HG03039 (cell line): Measurements from ENCODE around the gene RPS10.
"Not testable (repeated sequence)": the region's sequence is repeated elsewhere in the genome, so short reads cannot be mapped to it uniquely, and the experiment has no call there.

ENCODE experiments used
- ATAC-seq: cut with Tn5 transposase; IDR thresholded peaks from one replicate; pipeline ENCODE4 v1.9.1; 2021; ENCODE audit warnings: mild to moderate bottlenecking, moderate library complexity; ENCODE audit not compliant: unreplicated experiment

RPS10 gene

DNA sequence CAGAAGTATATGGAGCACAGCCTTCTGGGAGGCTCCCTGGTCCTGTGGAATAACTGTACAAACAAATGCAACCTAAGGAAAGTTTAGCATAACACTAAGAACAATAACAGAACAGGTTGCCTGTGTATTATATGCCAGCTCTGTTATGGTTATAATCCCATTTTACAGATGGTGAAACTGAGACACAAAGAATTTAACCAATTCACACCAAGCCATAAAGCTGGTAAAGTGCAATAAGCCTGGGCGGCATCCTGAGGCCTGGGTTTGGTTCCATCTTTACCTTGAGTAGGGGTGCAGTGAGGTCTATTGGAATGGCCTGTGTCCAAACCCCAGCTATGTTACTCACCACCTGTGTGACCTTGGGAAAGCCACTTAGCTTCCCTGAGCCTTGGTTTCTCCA, 25.3 kb upstream of the RPS10 start:
- no peak for ATAC-seq

DNA sequence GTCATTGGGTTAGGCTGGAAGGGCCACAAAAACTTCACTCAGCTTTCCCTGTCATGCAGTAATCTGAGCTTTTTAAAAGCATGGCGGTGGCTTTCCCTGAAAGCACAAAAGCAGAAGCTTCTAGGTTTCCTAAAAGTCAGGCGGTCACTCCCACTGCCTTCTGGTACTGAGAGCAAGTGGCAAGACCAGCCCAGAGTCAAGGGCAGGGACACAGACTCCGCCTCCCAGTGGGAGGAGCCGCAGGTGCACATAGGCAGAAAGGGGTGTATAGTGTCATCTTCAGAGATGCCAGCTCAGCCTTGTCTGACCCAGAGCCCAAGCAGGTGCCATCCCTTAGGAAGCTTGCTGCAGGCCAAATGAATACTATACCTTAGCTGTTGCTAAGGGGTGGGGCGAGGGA, 22.0 kb upstream of the RPS10 start:
- ATAC-seq = no peak

DNA sequence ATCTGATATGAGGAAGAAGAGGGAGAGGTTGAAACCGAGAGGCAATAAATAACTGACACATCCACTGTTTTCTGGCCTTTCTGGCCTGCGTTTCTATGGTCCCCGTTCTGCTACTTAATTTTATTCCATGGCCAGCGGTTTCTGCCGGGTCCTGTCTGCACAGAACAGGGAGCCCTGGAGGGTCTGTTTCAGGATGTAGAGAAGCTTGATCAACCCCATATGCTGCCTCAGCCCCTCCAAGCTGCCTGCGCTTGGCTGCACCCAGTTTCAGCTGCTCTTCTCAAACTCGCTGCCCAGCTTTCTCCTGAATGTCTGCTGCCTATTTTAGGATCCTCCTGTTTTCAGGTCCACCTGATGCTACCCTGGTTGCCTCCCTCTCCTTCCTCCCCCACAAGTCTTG, 21.5 kb upstream of the RPS10 start:
- no peak for ATAC-seq

DNA sequence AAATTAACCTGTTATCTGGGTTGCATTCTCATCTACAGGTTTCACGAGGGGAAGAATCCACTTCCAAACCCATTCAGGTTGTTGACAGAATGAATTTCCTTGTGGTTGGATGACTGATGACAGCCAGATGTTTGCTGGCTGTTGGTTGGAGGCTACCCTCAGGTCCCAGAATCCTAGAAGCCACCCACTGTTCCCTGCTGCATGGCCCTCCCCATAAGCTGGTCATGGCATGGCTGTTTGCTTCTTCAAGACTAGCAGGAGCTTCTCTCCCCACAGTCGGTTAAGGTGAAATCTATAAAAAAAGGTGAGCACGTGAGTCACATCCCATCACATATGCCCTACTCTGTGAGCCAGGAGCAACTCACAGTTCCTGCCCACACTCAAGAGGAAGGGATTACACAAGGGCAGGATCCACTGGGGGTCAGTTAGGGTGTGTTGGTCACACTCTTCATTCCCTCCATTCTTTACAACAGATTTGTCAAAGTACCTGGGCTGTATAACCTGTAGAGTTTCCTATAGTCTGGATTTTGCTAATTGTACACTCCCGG, 19.5 kb upstream of the RPS10 start:
- no peak for ATAC-seq

DNA sequence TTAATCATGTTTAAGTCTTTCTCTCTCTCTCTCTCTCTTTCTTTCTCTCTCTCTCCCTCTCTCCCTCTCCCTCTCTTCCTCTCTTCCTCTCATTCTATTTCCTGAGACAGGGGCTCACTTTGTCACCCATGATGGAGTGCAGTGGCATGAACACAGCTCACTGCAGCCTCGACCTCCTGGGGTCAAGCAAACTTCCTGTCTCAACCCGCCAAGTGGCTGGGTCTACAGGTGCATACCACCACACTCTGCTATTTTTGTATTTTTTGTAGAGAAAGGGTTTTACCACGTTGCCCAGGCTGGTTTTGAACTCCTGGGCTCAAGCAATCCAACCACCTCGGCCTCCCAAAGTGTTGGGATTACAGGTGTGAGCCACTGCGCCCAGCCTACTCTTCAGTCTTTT, 15.7 kb upstream of the RPS10 start:
- no peak for ATAC-seq

DNA sequence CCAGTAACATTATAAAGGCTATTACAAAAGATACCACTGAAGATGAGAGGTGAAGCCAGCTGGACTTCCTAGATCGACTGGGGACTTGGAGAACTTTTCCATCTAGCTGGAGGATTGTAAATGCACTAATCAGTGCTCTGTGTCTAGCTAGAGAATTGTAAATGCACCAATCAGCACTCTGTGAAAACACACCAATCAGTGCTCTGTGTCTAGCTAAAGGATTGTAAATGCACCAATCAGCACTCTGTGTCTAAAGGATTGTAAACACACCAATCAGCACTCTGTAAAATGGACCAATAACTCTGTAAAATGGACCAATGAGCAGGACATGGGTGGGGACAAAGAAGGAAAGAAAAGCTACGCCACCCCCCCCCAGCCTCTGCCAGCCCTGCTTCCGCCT, 13.6 kb upstream of the RPS10 start:
- no peak for ATAC-seq

DNA sequence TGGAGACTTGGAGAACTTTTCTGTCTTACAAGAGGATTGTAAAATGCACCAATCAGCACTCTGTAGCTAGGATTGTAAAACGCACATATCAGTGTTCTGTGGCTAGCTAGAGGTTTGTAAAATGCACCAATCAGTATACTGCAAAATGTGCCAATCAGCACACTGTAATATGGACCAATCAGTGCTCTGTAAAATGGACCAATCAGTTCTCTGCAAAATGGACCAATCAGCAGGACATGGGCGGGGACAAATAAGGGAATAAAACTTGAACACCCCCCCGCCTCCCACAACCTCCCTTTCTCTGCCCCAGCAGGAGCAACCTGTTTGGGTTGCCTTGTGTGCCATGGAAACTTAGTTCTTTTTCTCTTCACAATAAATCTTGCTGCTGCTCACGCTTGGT, 12.8 kb upstream of the RPS10 start:
- no peak for ATAC-seq

DNA sequence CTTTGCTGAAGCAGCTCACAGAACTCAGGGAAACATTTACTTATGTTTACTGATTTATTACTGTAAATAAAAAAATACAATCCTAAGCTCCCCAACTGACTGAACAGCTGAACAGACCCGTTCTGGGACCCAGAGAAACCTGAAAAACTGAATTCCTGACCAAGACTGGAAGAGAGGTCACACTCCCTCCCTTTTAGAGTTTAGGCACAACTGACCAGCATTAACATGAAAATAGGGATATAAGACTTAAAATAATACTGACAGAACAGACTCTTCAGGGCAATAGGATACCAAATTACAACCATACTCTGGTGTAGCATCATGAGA, 11.7 kb upstream of the RPS10 start:
- no peak for ATAC-seq

DNA sequence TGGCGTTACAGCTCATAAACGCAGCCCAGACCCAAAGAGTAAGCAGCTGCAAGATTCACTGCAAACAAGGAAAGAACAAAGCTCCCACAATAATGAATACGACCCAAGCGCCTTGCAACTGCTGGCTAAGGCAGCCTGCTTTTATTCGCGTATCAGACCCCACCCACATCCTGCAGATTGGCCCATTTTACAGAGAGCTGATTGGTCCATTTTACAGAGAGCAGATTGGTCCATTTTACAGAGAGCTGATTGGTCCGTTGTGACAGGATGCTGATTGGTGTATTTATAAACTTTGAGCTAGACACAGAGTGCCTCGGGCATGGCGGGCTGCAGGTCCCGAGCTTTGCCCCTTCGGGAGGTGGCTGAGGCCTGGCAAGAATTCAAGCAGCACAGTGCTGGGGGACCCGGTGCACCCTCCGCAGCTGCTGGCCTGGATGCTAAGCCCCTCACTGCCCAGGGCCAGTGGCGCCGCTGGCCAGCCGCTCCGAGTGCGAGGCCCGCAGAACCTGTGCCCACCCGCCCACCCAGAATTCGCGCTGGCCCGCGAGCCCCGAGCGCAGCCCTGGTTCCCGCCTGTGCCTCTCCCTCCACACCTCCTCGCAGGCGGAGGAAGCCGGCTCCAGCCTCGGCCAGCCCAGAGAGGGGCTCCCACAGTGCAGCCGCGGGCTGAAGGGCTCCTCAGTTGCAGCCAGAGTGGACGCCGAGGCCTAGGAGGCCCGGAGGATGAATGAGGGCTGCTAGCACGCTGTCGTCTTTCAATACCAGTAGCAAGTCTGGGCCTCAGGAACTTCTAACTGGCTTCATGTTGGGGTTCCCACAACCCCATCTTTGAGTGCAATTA, 11.2 kb upstream of the RPS10 start:
- ATAC-seq = no peak

DNA sequence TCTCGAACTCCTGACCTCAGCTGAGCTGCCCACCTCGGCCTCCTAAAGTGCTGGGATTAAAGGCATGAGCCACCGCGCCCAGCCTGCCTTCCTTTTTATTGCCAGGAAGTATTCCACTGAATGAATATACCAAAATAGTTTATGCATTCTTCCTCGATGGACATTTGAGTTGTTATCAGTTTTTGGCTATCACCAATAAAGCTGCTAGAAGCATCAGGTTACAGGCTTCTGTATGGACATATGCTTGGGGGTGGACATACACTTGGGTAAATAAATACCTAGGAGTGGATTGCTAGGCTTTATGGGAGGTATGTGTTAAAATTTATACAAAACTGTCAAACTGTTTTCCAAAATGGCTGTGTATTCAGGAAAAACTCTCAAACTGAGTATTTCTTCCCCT, 10.0 kb upstream of the RPS10 start:
- no peak for ATAC-seq

DNA sequence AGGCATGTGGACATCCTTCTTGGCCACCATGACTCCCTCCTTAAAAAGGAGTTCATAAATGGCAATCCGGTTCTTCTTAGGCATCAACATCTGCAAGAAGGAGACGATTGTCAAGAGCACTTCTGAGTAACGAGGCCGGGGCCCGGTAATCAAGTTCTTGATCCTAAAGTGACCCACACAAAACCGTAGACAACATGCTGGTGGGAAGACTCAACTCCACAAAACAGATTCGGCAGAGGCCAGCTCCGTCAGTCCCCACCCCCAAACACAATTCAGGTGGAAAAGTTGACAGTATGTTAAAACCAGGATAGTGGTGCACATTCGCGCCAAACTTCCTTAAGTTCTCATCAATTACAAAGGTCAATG, 754 bp downstream of the RPS10 start:
- ATAC-seq = no peak

DNA sequence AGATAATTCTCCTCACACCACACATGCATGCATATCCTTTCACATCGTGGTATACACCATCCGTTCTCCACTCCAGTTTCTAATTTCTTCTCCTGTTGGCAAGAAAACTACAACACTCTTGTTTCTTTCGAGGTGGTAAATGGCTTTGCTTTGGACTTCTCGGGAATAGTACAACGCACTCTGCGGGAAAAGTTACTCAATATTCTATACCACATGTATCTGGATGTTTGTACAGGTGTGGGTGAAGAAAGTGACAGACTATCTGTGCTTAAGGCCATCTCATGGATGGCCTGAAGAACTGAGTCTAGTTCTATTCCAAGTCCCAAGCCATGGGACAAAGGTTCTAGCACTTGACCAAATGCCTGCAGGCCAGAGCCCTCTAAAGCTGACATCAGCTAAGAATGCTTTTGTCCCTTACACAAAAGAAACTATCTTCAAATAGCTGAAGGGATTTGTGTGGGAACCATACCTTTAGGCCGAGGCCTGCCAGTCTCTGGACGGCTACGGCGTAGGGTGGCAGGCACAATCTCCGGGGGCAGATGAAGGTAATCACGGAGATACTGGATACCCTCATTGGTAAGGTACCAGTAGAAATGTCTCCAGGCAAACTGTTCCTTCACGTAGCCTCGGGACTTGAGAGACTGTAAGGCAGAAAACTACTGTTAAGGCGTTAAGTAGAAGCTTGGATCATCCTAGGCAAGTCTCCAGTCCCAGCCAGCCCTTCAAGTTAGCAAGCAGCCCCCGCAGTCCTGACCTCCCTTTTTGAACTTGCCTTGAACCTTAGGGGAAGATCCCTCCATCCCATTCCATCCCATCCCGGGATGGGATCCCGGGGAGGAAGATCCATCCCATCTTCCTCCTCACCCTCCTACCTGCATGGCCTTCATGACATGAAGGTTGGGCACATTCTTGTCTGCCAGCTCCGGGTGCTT, 1.4 kb downstream of the RPS10 start:
- no peak for ATAC-seq

DNA sequence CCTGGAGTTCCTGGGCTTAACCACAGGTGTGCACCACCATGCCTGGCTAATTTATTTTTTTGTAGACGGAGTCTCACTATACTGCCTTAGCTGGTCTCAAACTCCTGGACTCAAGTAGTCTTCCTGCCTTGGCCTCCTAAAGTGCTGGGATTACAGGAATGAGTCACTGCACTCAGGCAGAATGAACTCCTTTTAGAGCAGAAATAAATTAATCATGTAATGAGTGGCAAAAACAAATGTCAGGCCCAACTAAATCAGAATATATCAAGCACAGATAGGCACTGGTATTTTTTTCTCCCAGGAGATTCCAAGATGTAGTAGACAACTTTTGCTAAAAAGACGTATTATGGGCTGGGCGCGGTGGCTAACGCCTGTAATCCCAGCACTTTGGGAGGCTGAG, 2.6 kb downstream of the RPS10 start:
- no peak for ATAC-seq

DNA sequence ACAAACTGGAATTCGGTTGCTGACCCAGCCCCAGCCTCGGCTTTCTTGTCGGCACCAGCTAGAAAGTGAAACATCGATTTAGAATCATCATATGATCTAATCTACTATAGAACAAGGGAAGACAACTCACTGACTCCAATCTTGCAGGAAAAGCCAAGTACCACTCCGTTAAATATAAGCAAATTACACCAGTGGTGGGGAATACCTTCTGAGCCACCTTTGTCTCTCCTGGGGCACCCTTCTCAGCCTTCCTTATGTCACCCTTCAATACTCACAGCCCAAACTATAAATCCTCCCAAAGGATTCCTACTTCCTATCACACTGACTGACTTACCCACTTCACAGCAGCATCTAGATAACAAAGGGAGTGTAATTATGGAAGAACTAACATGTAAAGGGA, 7.5 kb downstream of the RPS10 start:
- ATAC-seq = no peak

DNA sequence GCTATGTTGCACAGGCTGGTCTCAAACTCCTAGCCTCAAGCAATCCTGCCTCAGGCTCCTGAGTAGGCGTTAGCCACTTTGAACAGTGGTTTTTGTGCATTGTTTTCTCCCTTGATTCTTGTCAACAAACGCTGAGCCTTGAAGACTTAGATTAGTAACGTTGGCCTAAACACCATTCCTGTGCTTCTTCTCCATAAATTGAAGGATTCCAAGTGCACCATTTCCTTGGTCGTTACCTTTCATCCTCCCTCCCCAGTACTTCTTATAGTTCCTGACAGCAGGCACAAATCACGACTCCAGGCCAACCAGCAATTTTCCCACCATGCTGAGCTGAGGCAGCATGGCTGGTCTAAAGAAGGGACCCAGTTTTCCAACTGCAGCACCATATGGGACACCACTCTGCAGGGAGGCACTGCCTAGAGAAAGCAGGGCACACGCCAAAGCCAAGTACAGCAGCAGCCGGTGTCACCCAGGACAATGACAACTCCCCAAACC, 8.9 kb downstream of the RPS10 start:
- no peak for ATAC-seq

DNA sequence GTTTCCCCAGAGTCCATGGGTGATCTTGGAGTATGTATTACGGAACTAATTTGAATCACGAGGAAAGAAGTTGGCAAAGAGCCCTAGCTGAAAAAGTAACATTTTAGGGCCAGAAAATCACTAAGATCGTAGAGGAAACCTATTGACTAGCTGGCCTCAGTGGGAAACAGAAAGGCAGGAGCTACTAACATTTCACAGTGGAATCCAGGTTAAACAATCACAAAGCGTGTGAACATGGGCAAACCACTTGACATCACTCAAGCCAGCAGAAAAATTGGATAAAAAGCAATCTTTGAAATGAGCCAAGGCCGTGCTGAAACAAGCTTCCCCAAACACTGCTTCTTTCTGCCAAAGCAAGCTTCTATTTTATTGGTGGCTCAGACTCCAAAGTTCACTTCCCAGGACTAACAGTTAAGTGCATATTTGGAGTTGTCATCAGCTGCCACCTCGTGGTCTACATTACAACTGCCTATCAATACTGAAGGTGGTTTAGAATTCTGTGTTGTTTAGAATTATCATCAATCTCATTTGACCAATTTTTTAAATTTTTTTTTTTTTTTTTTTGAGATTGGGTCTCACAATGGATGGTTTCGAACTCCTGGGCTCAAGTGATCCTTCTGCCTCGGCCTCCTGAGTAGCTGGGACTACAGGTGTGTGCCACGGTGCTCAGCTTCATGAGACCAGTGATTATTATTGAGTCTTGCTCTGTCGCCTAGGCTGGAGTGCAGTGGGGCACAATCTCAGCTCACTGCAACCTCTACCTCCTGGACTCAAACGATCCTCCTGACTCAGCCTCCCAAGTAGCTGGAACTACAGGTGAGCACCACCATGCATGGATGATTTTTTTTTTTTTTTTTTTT, 10.6 kb downstream of the RPS10 start:
- no peak for ATAC-seq

DNA sequence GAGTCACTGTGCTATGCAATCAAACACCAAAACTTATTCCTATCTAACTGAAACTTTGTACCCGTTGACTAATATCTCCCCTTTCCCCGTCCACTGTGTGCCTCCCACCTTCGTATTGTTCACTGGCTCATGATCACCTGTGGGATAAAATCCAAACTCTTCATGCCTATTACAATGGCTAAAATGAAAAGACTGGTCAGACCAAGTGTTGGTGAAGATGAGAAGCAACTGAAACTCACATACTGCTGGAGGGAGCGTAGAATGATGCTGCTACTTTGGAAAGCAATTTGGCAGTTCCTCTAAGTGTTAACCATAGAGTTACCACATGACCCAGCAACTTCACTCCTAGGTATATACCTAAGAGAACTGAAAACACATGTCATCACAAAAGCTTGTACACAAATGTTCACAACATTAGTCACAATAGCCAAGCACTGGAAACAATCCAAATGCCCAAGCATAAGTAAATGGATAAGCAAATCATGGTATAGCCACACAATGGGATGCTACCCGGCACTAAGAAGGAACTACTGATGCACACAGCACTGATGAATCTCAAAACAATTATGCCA, 13.1 kb downstream of the RPS10 start:
- ATAC-seq = no peak

DNA sequence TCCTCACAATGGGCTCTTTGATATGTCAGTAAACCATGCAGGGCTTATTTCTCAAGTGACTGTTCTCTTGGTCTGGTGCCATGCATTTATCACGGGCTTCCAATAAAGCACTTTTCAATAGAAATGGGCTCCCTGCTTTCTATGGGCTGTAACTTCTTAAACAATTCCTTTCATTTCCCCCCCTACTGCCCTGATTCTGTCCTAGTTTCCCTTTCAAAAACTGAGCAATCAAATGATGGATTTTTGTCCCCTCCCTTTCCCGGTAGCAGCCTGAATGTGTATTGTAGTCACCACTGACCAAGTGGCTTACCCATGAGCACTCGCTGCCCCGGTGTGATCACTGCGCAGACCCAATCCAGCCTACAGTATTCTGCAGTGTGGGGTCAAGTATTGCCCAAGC, 13.9 kb downstream of the RPS10 start:
- ATAC-seq = no peak

DNA sequence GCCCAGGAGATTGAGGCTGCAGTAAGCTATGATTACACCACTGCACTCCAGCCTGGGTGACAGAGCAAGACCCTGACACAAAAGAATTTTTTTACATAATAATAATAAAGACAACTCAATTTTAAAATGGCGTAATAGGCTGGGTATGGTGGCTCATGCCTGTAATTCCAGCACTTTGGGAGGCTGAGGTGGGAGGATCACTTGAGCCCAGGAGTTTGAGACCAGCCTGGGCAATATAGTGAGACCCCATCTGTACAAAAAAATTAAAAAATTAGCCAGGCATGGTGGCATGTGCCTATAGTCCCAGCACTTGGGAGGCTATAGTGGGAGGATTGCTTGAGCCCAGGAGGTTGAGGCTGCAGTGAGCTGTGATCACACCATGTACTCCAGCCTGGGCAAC, 18.0 kb downstream of the RPS10 start:
- ATAC-seq = not testable (repeated sequence)

DNA sequence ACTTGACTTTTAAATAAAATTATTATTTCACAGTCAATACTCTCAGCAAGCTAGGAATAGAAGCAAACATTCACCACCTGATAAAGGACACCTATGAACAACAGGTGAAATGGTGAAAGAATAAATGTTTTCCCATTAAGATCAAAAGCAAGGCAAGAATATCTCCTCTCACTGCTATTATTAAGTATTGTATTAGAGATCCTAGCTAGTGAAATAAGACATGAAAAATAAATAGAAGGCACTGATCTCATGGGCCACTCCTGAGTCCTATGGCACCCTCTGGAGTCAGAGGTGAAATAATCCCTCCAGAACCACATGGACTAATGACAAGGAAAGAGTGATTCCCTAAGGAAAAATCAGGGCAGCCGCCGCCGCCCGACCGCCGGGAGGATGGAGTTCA, 29.4 kb downstream of the RPS10 start:
- no peak for ATAC-seq

DNA sequence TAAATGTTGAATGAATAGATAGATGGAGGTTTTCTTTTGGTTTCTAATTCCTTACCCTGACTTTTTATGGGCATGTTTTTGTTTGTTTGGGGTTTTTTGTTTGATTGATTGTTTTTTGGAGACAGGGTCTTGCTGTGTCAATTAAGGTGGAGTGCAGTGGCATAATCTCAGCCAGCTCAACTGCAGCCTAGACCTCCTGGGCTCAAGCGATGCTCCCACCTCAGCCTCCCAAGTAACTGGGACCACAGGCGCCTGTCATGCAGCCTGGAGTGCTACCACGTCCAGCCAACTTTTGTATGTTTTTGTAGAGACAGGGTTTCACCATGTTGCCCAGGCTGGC, 31.9 kb downstream of the RPS10 start:
- no peak for ATAC-seq
